Measurements from ENCODE around the gene CNNM3.
"Not testable (repeated sequence)": the region's sequence is repeated elsewhere in the genome, so short reads cannot be mapped to it uniquely, and the experiment has no call there.

Gene CNNM3

GRCh38 chr2:96841701-96842495, 25.8 kb downstream of the CNNM3 start:
- DNase-seq, result peak in 1 of 2 donors; percentile 6

- no peak for DNase-seq
Observed at GRCh38 chr2:96842600-96842999, 26.5 kb downstream of the CNNM3 start.

GRCh38 chr2:96843538-96844268, 27.6 kb downstream of the CNNM3 start, which contains the start of gene ANKRD23:
TSS of gene ANKRD23 (minus strand) at chr2:96844021. CDS start at chr2:96843992, 29 bp downstream.
- no peak for DNase-seq

- DNase-seq, result no peak
Observed at GRCh38 chr2:96844405-96844808, 28.3 kb downstream of the CNNM3 start.

GRCh38 chr2:96846825-96847224, 30.8 kb downstream of the CNNM3 start:
- DNase-seq, result no peak

GRCh38 chr2:96847586-96847985, 31.5 kb downstream of the CNNM3 start:
- DNase-seq, result no peak

- no peak for DNase-seq
Observed at GRCh38 chr2:96848264-96848663, 32.2 kb downstream of the CNNM3 start.

- DNase-seq, result no peak
Observed at GRCh38 chr2:96852667-96853066, 36.6 kb downstream of the CNNM3 start.

GRCh38 chr2:96853321-96853720, 37.3 kb downstream of the CNNM3 start:
- no peak for DNase-seq

- peak in 1 of 2 donors; percentile 41 for DNase-seq
Observed at GRCh38 chr2:96856776-96857666, 41.0 kb downstream of the CNNM3 start.

- DNase-seq, result peak; percentile 99
Observed at GRCh38 chr2:96857667-96858372, 41.8 kb downstream of the CNNM3 start, which contains the start of gene ANKRD39. TSS of gene ANKRD39 (minus strand) at chr2:96858016. CDS start at chr2:96857987, 29 bp downstream.

GRCh38 chr2:96859099-96859649, 43.1 kb downstream of the CNNM3 start:
- no peak for DNase-seq

GRCh38 chr2:96859681-96860064, 43.6 kb downstream of the CNNM3 start:
- no peak for DNase-seq

- no peak for DNase-seq
Observed at GRCh38 chr2:96860065-96861029, 44.3 kb downstream of the CNNM3 start.

GRCh38 chr2:96861074-96861473, 45.0 kb downstream of the CNNM3 start:
- no peak for DNase-seq

GRCh38 chr2:96863056-96863455, 47.0 kb downstream of the CNNM3 start:
- DNase-seq, result not testable (repeated sequence)

GRCh38 chr2:96863575-96864342, 47.7 kb downstream of the CNNM3 start:
- no peak for DNase-seq

GRCh38 chr2:96864343-96865091, 48.4 kb downstream of the CNNM3 start:
- no peak for DNase-seq

- no peak for DNase-seq
Observed at GRCh38 chr2:96865654-96866053, 49.6 kb downstream of the CNNM3 start.
